Measurements from ENCODE around the gene RPTOR.

The RPTOR gene

DNA sequence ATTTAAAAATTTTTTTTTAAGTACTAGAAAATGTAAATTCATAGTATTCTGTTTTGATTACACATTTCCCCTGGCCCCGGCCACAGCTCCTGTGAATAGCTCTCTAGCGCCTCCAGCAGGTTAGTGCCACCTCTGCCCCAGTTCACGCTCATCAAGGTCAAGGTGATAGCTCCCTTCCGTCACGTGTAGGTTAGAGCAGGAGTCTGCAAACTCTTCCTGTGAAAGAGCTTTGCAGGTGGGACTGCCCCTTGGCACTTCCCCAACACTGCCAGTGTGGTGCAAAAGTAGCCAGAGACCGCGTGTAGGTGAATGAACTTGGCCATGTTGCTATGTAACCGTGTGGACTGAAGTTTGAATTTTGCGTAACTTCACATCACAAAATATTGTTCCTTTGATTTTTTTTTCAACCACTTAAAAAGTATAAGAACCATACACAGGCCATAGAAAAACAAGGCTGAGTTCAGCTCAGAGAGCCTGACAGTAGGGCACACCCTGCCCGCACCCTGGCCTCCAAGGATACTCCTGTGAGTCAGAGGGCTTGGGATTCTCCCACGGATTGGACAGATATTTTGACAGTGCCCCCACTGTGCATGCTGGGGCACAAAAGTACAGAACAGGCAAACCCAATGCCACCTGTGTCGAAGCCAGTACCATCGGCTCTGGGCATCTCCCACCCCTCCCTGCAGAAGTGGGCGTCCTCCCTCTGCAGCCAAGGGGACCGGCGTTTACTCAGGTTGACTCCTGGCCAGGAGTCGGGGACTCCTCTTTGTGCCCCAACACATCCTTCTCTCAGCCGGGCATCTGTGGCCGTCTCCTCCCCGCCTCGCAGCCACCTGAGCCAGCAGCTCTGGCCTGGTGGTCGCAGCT, 355.0 kb downstream of the RPTOR start:
- peak; percentile 37 to 74 for DNase-seq (ENCODE audit: low read depth in 2 of 2, low spot score in 1 of 2)

DNA sequence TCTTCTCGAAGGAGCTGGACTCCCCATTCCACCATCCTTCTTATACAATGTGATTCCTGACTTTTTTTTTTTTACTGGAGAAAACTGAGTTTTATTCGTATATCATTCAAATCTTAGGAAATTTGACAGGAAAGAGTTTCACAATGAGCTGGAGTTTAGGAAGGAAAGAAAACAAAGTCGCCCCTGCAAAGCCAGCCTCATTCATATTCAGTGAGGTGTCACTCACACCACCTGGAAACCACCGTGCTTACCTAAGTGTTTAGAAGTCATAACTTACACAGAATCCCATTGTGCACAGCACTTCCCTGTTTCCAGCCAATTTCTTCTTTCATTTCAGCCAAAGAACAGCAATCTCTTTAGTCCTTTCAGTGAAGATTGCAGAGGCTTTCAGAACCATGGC, 356.7 kb downstream of the RPTOR start:
- no peak for DNase-seq (ENCODE audit: low read depth in 2 of 2, low spot score in 1 of 2)

DNA sequence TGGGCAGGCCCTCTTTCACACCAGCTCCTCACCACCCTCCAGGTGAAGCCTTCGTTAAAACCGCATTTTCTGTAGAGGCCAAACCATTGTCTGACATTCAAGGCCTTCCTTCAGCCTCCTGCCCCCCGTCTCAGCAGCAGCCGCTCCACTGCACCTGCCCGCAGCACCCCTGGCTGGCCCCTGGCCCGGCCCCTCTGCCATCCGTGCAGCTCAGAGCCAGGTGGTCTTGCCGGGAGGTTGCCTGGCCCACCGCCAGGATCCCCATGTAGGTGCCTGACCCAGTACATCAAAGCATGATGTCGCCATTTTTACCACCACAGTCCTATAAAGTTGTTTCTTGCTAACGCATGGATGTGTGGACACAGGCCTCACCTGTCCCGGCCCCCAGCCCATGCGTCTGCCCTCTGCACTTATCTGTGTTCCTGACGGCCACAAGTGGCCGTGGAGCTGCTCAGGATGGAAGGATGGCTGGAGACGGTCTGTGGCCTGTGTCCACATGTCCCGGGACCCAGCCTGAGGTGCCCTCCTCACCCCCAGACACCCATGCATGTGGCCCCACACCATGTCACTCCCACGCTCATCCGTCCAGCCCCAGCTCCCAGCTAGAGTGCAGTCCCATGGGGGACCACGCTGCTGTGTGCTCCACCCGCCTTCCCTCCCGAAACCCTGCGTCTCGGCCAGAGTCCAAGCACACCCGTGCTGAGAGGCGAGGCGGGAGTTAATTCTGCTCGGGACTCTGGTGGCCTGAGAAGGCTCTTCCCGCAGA, 357.7 kb downstream of the RPTOR start:
- DNase-seq (ENCODE audit: low read depth in 2 of 2, low spot score in 1 of 2) = no peak

DNA sequence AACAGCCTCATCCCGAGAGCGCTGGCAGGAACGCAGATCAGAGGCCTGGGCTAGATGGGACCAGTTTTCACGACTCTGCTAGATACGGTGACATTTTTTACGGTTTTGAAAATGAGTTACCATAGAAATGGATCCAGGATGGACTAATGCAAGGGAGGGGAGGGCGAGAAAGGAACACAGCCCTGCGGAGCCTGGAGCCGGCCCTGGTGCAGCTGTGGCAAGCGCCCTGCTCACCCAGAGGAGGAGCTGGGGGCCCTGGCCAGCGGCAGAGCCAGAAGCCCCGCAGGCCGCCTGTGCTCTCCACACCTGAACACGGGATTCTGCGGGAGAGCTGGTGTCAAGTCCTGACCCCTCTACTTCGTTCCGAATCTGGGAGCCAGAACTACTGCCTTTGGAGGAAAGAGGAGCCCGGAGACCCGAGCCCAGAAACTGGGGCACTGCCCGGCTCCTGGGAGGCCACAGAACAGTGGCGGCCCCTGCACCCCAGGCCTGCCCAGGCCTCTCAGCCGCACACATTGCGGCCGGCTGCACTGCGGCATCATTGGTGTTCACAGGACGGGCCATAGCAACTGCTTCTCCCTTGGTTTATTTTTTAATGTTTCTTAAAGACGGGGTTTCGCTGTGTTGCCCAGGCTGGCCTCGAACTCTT, 358.4 kb downstream of the RPTOR start:
- no peak for DNase-seq (ENCODE audit: low read depth in 2 of 2, low spot score in 1 of 2)

DNA sequence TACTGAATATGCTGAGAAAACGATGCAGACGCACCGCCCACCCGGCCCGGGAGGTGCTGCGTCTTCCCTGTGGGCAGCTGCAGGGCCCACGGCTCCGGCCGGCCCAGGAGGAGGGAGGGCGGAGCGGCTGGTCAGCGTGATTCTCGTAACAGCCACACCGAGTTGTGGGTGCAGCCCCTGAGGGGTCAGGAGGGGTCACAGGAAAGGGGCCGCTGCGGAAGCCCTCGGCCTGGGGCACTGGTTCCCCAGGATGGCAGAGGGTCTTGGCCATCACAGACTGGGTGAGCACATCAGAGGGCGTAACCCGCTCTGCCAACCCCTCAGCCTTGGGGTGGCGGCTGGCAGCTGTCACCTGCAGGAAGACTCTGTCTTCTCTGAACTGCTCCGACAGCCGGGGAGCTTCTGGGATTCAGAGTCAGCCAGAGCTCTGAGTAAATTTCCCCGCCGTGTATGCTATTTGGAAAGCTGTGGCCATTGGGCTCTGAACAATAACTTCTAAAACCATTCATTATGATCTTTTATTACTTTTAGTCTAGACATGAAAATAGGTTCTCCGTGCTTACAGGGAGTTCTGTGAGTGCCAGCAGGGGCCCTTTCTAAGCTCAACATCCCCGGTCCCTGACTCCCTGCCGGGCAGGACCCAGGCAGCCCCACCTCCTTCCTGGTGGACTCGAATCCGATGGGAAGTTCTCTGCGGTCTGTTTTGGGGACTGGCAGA, 359.6 kb downstream of the RPTOR start:
- no peak for DNase-seq (ENCODE audit: low read depth in 2 of 2, low spot score in 1 of 2)

DNA sequence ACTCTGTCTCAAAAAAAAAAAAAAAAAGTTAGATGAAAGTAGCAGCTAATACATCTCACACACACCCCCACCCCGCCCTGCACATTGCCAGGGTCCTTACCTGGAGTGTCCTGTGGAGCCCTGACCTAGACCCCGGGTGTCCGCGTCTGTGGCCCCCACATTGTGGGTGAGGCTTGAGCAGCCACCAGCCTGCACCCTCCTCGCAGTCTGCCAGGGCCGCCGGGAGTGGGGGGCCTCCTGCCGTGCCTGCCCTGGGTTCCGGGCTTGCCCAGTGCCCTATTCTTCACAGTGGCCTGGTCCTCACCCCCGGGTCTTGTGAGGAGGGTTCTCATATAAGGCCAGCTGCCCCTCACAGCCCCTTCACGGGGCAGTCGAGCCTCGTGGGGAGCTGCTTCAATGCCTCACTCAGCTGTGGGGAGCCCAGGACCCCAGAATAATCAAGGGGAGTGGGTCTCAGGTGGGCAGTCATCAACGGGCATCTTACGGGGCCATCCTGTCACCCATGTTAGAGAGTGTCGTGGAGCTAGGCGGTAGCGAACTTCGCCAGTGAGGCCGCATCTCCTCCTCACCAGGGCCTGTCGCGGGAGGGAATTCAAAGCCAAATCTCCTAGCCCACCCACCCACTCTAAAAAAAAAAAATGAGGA, 361.1 kb downstream of the RPTOR start:
- no peak for DNase-seq (ENCODE audit: low read depth in 2 of 2, low spot score in 1 of 2)

DNA sequence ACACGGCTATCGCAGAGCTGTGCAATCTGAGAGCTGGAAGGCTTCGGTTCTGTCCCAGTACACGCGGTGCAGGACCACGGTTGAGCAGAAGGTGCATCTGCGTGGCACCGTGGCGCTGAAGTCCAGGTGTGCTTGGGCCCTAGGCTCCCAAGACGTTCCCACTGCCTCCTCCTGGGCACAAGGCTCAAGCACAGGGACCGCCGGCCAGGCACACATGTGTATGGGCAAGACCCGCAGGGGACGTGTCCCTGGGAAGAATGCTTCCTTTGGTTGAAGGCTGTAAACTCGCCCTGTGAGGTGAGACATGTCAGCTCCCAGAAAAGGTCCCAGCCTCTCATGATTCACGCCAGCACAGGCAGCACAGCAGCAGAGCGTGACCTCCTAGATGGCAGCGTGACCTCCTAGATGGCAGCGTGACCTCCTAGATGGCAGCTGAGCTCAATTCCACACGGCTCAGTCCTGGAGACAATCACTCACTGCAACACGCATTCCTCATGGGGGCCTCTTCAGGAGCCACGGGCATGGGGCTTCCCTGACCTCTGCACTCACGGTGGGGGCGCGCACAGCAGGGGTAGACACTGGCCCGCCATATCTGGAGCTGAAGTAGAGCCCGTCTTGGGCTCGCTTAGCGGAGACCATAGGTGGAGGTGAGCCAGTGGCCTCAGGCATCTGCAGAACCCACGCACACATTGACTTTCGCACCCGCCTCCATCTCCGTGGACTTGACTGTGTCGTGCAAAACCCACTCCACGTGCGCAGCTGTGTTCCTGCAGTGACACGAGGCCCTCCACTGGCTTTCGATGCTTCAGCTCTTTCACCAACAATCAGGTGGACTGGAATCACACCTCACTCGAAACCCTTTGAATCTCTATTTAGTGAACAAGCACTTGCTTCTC, 362.0 kb downstream of the RPTOR start:
- no peak for DNase-seq (ENCODE audit: low read depth in 2 of 2, low spot score in 1 of 2)

DNA sequence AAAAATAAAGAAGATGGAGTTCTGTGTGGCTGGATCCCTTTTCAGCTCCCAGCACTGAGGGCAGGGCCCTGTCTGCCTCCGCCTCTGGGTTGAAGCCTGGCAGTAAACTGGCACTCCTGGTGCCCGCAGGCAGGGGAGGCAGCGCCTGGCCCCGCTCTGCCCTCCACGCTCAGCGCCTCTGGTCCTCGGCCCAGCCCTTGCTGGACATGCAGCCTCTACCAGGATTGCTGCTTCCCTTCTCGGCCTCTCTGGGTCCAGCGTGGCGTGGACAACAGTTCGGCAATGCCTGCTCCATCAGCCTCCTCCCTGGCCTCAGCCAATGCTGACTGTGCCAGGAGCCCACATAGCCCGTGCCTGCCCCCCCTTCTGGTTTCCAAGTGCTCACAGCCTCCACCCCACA, 362.6 kb downstream of the RPTOR start:
- no peak for DNase-seq (ENCODE audit: low read depth in 2 of 2, low spot score in 1 of 2)

DNA sequence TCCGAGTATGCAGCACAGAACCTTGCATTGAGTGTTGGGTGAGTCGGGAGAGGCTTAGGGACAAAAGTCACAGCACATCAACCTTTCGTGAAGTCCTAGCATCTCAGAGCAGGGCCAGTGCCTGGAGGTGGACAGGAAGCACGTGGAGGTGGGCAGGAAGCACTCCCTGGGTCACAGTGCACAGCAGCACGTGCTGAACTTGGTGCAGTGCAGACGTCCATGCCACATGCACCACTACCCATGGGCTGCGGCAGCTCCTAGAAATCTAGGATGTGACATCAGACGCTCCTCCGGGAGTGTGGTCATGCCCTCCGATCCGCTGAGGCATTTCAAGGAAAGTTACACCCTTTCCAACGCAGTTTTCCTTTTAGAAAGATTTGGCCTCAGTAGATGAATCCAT, 363.6 kb downstream of the RPTOR start:
- DNase-seq (ENCODE audit: low read depth in 2 of 2, low spot score in 1 of 2) = no peak

DNA sequence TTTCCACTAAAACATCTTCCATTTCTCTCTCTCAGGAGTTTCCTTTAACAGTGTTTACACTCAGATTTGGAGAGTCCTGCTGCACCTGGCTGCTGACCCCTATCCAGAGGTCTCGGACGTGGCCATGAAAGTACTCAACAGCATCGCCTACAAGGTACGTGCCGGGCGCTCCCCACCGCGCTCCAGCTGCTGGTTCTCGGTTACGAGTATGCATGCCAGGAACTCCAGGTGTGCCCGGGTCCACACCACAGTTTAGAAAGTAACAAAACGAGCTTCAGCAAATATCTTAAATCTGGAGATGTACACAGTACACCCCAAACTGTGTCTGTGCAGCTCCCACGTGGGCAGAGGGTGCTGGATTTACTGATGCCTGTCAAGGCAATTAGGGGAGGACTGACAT, 364.1 kb downstream of the RPTOR start:
- no peak for DNase-seq (ENCODE audit: low read depth in 2 of 2, low spot score in 1 of 2)

DNA sequence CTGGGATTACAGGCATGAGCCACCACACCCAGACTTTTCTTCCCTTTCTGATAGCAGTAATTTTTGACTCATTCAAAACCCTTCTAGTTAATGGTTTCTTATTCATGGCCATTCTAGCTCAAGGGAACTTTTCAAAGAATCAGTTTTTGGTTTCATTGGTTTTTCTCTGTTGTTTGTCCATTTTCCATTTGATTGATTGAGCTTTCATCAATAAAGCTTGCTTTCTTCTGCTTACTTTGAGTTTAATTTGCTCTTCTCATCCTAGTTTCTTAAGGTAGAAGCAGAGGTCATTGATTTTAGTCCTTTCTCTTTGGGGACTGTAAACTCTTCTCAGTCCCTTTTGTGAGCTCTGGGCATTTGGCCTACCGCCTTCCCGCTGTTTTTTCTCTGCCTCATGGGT, 365.0 kb downstream of the RPTOR start:
- no peak for DNase-seq (ENCODE audit: low read depth in 2 of 2, low spot score in 1 of 2)

DNA sequence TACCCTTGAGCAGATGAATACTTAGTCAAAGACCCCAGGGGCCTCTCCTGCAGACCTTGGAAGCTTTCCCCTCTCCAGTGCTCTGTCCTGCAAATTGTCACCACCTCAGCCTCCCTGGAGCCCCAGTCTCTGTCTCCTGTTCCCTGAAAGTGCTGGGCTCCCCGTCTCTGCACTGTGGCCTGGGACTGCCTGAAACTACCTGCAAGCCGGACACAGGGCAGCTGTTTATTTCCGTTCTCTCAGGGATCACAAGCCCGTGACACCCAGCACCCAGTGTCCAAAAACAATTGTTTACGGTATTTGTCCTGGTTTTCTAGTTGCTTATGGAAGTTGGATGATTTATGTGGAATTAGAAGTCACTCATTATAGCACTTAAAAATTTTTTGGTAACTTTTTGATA, 365.4 kb downstream of the RPTOR start:
- no peak for DNase-seq (ENCODE audit: low read depth in 2 of 2, low spot score in 1 of 2)

DNA sequence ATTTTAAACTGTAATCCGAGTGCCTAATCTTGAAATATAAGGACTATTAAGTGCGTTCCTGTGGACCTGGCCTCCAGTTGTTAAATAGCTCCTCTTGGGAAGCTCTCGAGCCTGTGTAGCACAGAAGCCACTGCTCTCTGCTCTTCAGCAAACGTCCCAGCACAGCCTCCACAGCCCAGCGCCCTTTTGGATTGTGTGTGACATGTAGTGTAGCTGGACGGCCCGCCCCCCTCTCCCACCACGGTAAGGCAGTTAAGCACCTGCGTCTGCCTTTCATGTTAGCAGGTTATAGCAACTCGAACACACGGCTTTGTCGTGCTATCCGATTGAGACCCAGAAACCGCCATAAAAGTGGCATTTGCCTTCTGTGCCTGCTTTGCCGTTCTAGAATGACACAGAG, 367.8 kb downstream of the RPTOR start:
- DNase-seq (ENCODE audit: low read depth in 2 of 2, low spot score in 1 of 2) = no peak

DNA sequence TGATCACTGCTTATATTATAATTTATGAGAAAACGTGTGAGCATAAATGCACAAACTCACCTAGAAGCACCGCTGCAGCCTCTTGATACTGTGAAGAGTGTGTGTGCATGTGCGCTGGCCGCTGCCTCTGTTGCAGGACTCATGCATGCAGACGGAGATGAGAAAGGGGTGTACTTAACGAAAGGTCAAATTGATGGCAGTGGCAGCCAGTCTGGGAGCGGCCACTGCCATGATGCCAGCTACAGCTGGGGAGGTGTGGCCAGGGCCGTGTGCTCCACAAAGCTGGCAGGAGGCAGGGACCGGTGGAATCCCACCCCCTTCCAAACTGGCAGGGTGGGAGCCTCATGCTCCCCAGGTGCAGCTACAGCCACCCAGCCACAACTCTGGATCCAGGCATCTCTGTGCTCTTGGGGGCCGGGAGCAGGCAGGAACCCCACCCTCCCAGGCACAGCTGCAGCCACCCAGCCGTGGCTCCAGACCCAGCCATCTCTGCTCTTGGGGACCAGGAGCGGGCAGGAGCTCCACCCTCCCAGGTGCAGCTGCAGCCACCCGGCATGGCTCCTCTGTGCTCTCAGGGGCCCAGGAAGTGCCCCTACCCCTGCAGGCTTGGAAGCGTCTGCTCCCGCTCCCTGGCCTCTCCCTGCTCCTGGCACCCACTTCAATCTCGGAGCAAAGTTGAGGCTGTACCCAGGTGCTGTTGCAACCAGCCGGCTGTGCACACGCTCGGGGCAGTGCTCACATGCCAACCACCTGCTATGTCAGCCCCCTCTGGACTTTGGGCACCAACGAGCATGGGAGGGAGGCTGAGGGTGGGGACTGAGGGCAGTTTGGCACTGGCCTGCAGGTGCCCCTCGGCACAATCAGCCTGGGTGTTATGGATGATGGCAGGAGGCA, 369.5 kb downstream of the RPTOR start:
- DNase-seq (ENCODE audit: low read depth in 2 of 2, low spot score in 1 of 2) = no peak

DNA sequence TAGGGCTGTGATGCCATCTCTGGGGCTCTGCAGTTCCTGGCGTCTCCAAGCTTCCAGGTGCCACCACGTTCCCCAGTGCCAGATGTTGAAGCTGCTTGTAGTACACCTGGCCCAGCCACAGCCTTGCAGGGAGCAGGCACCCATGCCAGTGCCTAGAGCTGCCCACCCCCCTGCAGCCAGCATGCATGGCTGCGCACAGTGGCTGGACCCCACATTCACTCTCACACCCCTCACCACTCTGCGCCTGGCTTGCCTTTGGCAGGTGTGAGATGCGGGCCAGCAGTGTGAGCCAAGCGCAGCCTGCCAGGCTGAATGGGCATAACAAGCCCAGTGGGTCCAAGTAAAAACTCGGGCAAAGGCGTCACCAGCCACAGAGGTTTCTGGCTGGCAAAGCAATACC, 371.6 kb downstream of the RPTOR start:
- DNase-seq (ENCODE audit: low read depth in 2 of 2, low spot score in 1 of 2) = no peak

DNA sequence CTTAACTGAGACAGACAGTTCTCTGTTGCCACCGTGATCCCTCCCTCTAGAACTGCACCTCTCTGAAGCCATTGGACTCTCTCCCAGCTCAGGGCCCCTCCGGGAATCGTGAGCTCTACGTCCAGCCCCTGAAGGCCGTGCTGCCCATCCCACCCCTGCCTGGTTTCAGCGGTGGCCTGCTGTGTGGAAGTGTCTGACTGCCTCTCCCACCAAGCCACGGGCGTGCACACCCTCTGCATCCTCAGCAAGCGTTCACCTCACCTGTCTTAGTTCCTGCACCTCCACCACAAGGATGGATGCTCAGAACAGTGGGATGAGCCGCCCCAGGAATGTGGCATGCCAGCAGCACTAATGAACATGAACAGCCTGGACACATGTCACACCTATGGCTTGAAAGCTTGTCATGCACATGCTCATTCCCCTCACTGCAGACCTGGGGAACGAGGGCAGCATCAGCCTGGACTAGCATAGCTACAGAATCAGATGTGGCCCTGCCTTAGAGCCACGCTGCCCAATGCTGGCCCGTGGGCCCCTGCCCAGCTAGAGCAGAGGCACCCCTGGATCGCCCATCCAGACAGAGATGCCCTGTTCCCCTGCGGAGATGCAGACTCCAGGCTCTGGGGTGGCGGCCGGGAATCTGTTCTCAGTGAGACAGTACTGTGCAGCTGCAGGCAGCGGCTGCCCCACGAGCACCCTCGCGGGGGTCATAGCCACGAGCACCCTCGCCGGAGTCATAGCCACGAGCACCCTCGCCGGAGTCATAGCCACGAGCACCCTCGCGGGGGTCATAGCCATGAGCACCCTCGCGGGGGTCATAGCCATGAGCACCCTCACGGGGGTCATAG, 373.3 kb downstream of the RPTOR start:
- no peak for DNase-seq (ENCODE audit: low read depth in 2 of 2, low spot score in 1 of 2)

DNA sequence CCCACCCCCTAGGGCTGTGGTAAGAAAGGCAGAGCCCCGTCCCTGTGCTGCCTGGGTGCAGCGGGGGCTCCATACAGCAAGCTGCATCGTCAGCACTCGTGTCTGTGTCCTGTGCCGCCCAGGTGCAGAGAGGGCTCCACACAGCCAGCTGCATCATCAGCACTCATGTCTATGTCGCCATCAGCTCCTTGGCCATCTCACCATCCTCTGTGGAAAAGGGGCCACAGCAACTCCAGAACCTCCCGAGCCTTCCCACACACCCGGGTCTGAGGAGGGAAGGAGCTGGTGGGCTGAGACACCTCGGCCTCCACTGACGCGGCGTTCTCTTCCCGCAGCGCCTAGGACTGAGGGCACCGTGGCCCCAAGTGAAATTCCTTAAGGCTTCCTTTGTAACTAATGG, 374.1 kb downstream of the RPTOR start:
- no peak for DNase-seq (ENCODE audit: low read depth in 2 of 2, low spot score in 1 of 2)
